HEK293 (cell line): ENCODE results near the gene DPH7.

Source experiments
- CTCF ChIA-PET: fragments of 350-600 bp; formaldehyde crosslinking; extraction: SDS; loops from one replicate; lab custom pipeline; 2021; ENCODE audit warnings: antibody characterized with exemption; lab: Yijun Ruan, JAX
- POLR2A ChIA-PET: fragments of 300-600 bp; formaldehyde crosslinking; extraction: SDS; loops from one replicate; lab custom pipeline; 2020; ENCODE audit warnings: antibody characterized with exemption, inconsistent platforms; lab: Yijun Ruan, JAX
- H3K27ac ChIP-seq: fragments of 200-500 bp; sonication (Bioruptor generic); 2 replicates; pipeline ENCODE4 v1.5.1; 2014; ENCODE audit warnings: low read depth, low read length, control low read depth, inconsistent platforms; ENCODE audit errors: extremely low read depth
- H3K36me3 ChIP-seq, 2 experiments: fragments of 200-500 bp in 1 of 2; sonication (Bioruptor generic) in 1 of 2; 1 replicate in 1 of 2; 2 replicates in 1 of 2; pipeline ENCODE4 v1.5.1; 2014 to 2017; ENCODE audit warnings: inconsistent platforms in 2 of 2, low read length in 2 of 2; ENCODE audit not compliant: control insufficient read depth in 2 of 2, insufficient read depth in 1 of 2
- H3K4me1 ChIP-seq: fragments of 200-500 bp; sonication (Bioruptor generic); 2 replicates; pipeline ENCODE4 v1.5.1; 2014; ENCODE audit warnings: mild to moderate bottlenecking, low read length, inconsistent platforms; ENCODE audit not compliant: control insufficient read depth, insufficient read depth
- H3K4me3 ChIP-seq: 2 replicates; pipeline ENCODE4 v1.5.1; 2011; ENCODE audit warnings: low read depth, mild to moderate bottlenecking, control low read depth, low read length, moderate library complexity
- H3K9me3 ChIP-seq: fragments of 200-500 bp; sonication (Bioruptor generic); 2 replicates; pipeline ENCODE4 v1.5.1; 2014; ENCODE audit warnings: low read depth, low read length, inconsistent platforms; ENCODE audit not compliant: control insufficient read depth, insufficient read depth
- GFI1B ChIP-seq: fragments of 450-650 bp; formaldehyde crosslinking; IDR thresholded peaks from 2 replicates; pipeline ENCODE4 v1.5.1; 2016; ENCODE audit warnings: missing biosample characterization, missing genetic modification characterization
- HOXC10 ChIP-seq: sonication (generic); formaldehyde crosslinking; IDR thresholded peaks from 2 replicates; pipeline ENCODE4 v1.8.1; 2023; ENCODE audit warnings: mild to moderate bottlenecking, missing genetic modification reagents
- KLF10 ChIP-seq: fragments of 450-650 bp; IDR thresholded peaks from 2 replicates; pipeline ENCODE4 v1.5.1; 2018; ENCODE audit warnings: missing biosample characterization, mild to moderate bottlenecking, missing genetic modification characterization
- KLF7 ChIP-seq: fragments of 450-650 bp; formaldehyde crosslinking; IDR thresholded peaks from 2 replicates; pipeline ENCODE4 v1.5.1; 2016; ENCODE audit warnings: missing biosample characterization, missing genetic modification characterization, borderline replicate concordance
- PBX3 ChIP-seq: sonication (generic); formaldehyde crosslinking; IDR thresholded peaks from 2 replicates; pipeline ENCODE4 v1.8.1; 2022; ENCODE audit warnings: mild to moderate bottlenecking, moderate library complexity, missing genetic modification reagents
- RBAK ChIP-seq: fragments of 450-650 bp; formaldehyde crosslinking; IDR thresholded peaks from 2 replicates; pipeline ENCODE4 v1.5.1; 2016; ENCODE audit warnings: missing biosample characterization, missing genetic modification characterization
- SCRT1 ChIP-seq: fragments of 450-650 bp; formaldehyde crosslinking; IDR thresholded peaks from 2 replicates; pipeline ENCODE4 v1.5.1; 2016; ENCODE audit warnings: missing biosample characterization, missing genetic modification characterization, borderline replicate concordance
- SCRT2 ChIP-seq: fragments of 450-650 bp; formaldehyde crosslinking; IDR thresholded peaks from 2 replicates; pipeline ENCODE4 v1.5.1; 2016; ENCODE audit warnings: missing biosample characterization, missing genetic modification characterization
- SP2 ChIP-seq: fragments of 450-650 bp; formaldehyde crosslinking; IDR thresholded peaks from 2 replicates; pipeline ENCODE4 v1.5.1; 2016; ENCODE audit warnings: missing biosample characterization, missing genetic modification characterization
- ZBTB17 ChIP-seq: fragments of 450-650 bp; formaldehyde crosslinking; IDR thresholded peaks from 2 replicates; pipeline ENCODE4 v1.5.1; 2016; ENCODE audit warnings: missing biosample characterization, missing genetic modification characterization
- ZBTB20 ChIP-seq: fragments of 450-650 bp; formaldehyde crosslinking; IDR thresholded peaks from 2 replicates; pipeline ENCODE4 v1.5.1; 2016; ENCODE audit warnings: missing biosample characterization, missing genetic modification characterization
- ZBTB26 ChIP-seq: fragments of 450-650 bp; formaldehyde crosslinking; optimal IDR thresholded peaks from 2 replicates; pipeline ENCODE3; 2016; ENCODE audit warnings: missing biosample characterization, mild to moderate bottlenecking, missing genetic modification characterization
- ZNF223 ChIP-seq: fragments of 450-650 bp; formaldehyde crosslinking; IDR thresholded peaks from 2 replicates; pipeline ENCODE4 v1.5.1; 2016; ENCODE audit warnings: missing biosample characterization, missing genetic modification characterization
- ZNF335 ChIP-seq: fragments of 450-650 bp; formaldehyde crosslinking; conservative IDR thresholded peaks from 2 replicates; pipeline ENCODE4 v1.5.1; 2016; ENCODE audit warnings: missing biosample characterization, missing genetic modification characterization
- ZNF433 ChIP-seq: fragments of 450-650 bp; formaldehyde crosslinking; IDR thresholded peaks from 2 replicates; pipeline ENCODE4 v1.5.1; 2016; ENCODE audit warnings: missing biosample characterization, missing genetic modification characterization, low read depth
- ZNF449 ChIP-seq: fragments of 450-650 bp; formaldehyde crosslinking; IDR thresholded peaks from 2 replicates; pipeline ENCODE4 v1.5.1; 2017; ENCODE audit warnings: missing biosample characterization, mild to moderate bottlenecking, missing genetic modification characterization, moderate library complexity
- ZNF560 ChIP-seq: fragments of 450-650 bp; formaldehyde crosslinking; IDR thresholded peaks from 2 replicates; pipeline ENCODE4 v1.5.1; 2017; ENCODE audit warnings: missing biosample characterization, missing genetic modification characterization, borderline replicate concordance
- ZNF596 ChIP-seq: fragments of 450-650 bp; IDR thresholded peaks from 2 replicates; pipeline ENCODE4 v1.5.0; 2018; ENCODE audit warnings: missing biosample characterization, mild to moderate bottlenecking, missing genetic modification characterization, moderate library complexity
- ZNF621 ChIP-seq: fragments of 450-650 bp; formaldehyde crosslinking; IDR thresholded peaks from 2 replicates; pipeline ENCODE4 v1.5.1; 2017; ENCODE audit warnings: missing biosample characterization, missing genetic modification characterization
- ZNF623 ChIP-seq: fragments of 450-650 bp; formaldehyde crosslinking; IDR thresholded peaks from 2 replicates; pipeline ENCODE4 v1.5.1; 2016; ENCODE audit warnings: missing biosample characterization, missing genetic modification characterization
- ZNF660 ChIP-seq: fragments of 450-650 bp; IDR thresholded peaks from 2 replicates; pipeline ENCODE4 v1.5.1; 2018; ENCODE audit warnings: missing biosample characterization, mild to moderate bottlenecking, missing genetic modification characterization
- ZNF692 ChIP-seq: fragments of 450-650 bp; formaldehyde crosslinking; IDR thresholded peaks from 2 replicates; pipeline ENCODE4 v1.5.1; 2016; ENCODE audit warnings: missing biosample characterization, missing genetic modification characterization
- ZSCAN18 ChIP-seq: fragments of 450-650 bp; formaldehyde crosslinking; IDR thresholded peaks from 2 replicates; pipeline ENCODE4 v1.5.1; 2016; ENCODE audit warnings: missing biosample characterization, missing genetic modification characterization
- TF ChIP-seq, protein P1 (sequence below): fragments of 450-650 bp; formaldehyde crosslinking; conservative IDR thresholded peaks from 2 replicates; pipeline ENCODE4 v1.5.1; 2016; ENCODE audit warnings: low read depth, missing biosample characterization, missing genetic modification characterization

The DPH7 gene

DNA sequence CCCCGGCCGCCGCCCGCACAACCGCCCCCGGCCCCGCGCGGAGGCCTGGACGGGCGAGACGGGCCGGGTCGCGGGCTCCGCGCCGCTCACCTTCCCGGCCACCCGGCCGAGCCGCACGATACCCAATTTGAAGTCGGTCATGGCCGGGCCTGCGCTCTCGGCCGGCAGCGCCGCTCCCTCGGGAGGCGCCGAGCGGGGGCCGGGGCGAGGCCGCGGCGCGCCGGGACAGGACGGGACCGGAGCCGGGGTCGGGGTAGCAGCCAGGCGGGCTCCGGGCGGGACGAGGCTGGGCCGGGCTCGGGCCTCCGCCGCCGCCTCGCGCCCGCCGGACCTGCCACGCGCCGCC, 11.4 kb upstream of the DPH7 start (continued):
- TF ChIP-seq, protein P1, sequence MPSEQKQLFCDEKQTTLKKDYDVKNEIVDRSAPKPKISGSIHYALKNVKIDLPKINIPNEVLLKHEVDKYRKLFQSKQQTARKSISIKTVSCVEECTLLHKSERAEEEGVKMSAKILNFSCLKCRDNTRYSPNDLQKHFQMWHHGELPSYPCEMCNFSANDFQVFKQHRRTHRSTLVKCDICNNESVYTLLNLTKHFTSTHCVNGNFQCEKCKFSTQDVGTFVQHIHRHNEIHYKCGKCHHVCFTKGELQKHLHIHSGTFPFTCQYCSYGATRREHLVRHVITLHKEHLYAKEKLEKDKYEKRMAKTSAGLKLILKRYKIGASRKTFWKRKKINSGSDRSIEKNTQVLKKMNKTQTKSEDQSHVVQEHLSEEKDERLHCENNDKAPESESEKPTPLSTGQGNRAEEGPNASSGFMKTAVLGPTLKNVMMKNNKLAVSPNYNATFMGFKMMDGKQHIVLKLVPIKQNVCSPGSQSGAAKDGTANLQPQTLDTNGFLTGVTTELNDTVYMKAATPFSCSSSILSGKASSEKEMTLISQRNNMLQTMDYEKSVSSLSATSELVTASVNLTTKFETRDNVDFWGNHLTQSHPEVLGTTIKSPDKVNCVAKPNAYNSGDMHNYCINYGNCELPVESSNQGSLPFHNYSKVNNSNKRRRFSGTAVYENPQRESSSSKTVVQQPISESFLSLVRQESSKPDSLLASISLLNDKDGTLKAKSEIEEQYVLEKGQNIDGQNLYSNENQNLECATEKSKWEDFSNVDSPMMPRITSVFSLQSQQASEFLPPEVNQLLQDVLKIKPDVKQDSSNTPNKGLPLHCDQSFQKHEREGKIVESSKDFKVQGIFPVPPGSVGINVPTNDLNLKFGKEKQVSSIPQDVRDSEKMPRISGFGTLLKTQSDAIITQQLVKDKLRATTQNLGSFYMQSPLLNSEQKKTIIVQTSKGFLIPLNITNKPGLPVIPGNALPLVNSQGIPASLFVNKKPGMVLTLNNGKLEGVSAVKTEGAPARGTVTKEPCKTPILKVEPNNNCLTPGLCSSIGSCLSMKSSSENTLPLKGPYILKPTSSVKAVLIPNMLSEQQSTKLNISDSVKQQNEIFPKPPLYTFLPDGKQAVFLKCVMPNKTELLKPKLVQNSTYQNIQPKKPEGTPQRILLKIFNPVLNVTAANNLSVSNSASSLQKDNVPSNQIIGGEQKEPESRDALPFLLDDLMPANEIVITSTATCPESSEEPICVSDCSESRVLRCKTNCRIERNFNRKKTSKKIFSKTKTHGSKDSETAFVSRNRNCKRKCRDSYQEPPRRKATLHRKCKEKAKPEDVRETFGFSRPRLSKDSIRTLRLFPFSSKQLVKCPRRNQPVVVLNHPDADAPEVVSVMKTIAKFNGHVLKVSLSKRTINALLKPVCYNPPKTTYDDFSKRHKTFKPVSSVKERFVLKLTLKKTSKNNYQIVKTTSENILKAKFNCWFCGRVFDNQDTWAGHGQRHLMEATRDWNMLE (tag by site-specific recombination), result no peak
- no peak for TF ChIP-seq RBAK (tag by site-specific recombination)
- no peak for TF ChIP-seq KLF7 (tag by site-specific recombination)
- TF ChIP-seq ZNF596 (tag by site-specific recombination), result no peak
- TF ChIP-seq HOXC10 (CRISPR knock-in tag), result no peak
- no peak for TF ChIP-seq ZNF621 (tag by site-specific recombination)

DNA sequence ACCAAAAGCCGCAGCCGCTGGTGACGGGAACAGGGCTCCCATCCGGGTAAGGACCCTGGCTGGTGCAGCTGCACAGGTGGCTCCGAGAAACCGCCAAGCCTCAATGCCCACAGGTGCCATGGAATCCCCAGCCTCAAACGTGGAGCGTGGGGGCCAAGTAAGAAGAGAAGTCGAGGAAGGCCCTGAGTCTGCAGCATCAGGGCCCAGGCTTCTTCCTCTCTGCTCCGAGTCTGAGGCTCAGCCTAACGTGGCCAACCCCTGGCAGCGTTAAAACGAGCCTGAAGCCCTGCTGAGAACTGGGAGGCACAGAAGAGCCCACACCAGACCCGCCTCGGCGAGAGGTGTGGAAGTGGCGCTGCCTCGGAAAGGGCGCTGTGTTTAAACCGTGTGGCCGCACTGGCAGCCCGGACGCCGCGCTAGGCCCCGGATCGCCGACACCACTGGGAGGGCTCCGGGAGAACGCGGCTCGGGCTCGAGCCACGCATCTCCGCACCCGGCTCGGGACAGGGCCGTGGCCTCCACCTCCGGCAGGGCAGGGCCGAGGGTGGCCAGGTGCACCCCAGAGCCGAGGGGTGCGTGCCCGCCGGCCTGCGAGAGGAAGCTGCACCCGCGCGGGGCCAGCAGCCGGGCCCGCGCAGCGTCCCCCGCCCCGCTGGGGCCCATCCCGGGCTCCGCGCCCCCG, 10.9 kb upstream of the DPH7 start:
- POLR2A ChIA-PET, result interaction anchor here (0.7 to 4.2 kb wide), 5 partner anchors 10 to 130 kb away, joined by 3 to 24 read pairs (median 14); partner anchors contain the start of genes ARRDC1, DPH7 and EHMT1

More for the DNA sequence above, 10.9 kb upstream of the DPH7 start:
- H3K4me1 ChIP-seq, result peaks cover 2% of the 10 kb centered on the region; the same call in 1 of the 2 replicates
- TF ChIP-seq SCRT1 (tag by site-specific recombination) (peak; percentile 66; the same call in 1 of the 2 replicates), ZNF660 (tag by site-specific recombination) (peak; percentile 21; the same call in 1 of the 2 replicates), PBX3 (CRISPR knock-in tag) (0 out of 2 replicates have a peak, but pooled peaks have one; percentile 31), GFI1B (tag by site-specific recombination) (no peak), SP2 (tag by site-specific recombination) (peak; percentile 31), ZNF433 (tag by site-specific recombination) (no peak), ZBTB17 (peak; percentile 35; the same call in 1 of the 2 replicates), ZBTB26 (tag by site-specific recombination) (peak; percentile 84), ZSCAN18 (tag by site-specific recombination) (no peak), ZBTB20 (tag by site-specific recombination) (peak; percentile 38; the same call in 1 of the 2 replicates), SCRT2 (tag by site-specific recombination) (peak; percentile 75), ZNF223 (no peak), ZNF449 (tag by site-specific recombination) (peak; percentile 84), ZNF335 (peak; percentile 41), ZNF623 (tag by site-specific recombination) (no peak), ZNF560 (tag by site-specific recombination) (no peak), KLF10 (tag by site-specific recombination) (0 out of 2 replicates have a peak, but pooled peaks have one; percentile 34), ZNF692 (tag by site-specific recombination) (0 out of 2 replicates have a peak, but pooled peaks have one; percentile 14)
- CTCF ChIA-PET, result interaction anchor here (0.6 to 2.6 kb wide), 5 partner anchors 7 to 55 kb away, joined by 3 to 24 read pairs (median 3); partner anchors contain the start of gene DPH7
- peaks cover 11 to 48% of the 10 kb centered on the region in 2 experiments; a peak in 2 of 3 replicates for H3K36me3 ChIP-seq
- peak overlapping the region; percentile 69 for H3K4me3 ChIP-seq
- H3K27ac ChIP-seq, result peak overlapping the region; percentile 75; the same call in 1 of the 2 replicates
- H3K9me3 ChIP-seq, result no peaks in the 10 kb centered on the region
